Mononuclear cell (primary cell): ENCODE measurements around the gene NCEH1. TPM values are rescaled to one million over a fixed set of nuclear protein-coding genes. Genes with fewer than 3 reads are reported as not detected.

Source experiments
- H3K27me3 ChIP-seq: 2 replicates; pipeline ENCODE4 v1.6.0; 2011; ENCODE audit warnings: low read length, control low read depth; ENCODE audit not compliant: insufficient read depth
- H3K4me1 ChIP-seq: 2 replicates; pipeline ENCODE4 v1.5.1; 2011; ENCODE audit warnings: mild to moderate bottlenecking, low read length, control low read depth; ENCODE audit not compliant: insufficient read depth
- H3K4me3 ChIP-seq: 2 replicates; pipeline ENCODE4 v1.5.1; 2011; ENCODE audit warnings: mild to moderate bottlenecking, low read length, moderate library complexity
- H3K9me3 ChIP-seq: 2 replicates; pipeline ENCODE4 v1.5.1; 2011; ENCODE audit warnings: low read depth, mild to moderate bottlenecking, control low read depth, low read length
- total RNA-seq: library from RNA; depleted of rRNA; stranded (reverse); fragments of >200 nt; gene quantifications from one replicate; pipeline ENCODE4 v1.2.3, GENCODE V29; 2012

The NCEH1 gene
- total RNA-seq, 1 donor = 2.3 TPM

DNA sequence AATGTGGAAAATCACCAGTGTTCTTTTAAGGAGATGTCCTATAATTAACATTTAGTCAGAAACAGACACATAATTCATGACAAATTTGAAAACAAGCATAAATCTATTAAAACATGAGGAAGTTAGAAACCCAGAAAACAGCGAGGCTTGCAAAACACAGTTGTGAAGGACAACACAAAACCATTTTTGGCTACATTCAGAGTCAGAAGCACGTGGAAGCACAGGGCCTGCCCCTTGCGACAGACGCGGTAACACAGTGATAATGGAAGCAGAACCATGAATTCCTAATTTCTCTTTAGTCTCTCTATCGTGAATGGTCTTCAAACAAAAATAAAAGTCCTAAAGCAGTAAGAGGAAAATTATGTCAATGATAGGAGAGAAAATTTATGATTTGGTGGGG, 12.2 kb downstream of the NCEH1 start:
- Histone ChIP-seq H3K27me3 (no peaks in the 10 kb centered on the region), H3K4me1 (peaks cover 28% of the 10 kb centered on the region), H3K4me3 (no peak overlapping the region), H3K9me3 (no peaks in the 10 kb centered on the region)

DNA sequence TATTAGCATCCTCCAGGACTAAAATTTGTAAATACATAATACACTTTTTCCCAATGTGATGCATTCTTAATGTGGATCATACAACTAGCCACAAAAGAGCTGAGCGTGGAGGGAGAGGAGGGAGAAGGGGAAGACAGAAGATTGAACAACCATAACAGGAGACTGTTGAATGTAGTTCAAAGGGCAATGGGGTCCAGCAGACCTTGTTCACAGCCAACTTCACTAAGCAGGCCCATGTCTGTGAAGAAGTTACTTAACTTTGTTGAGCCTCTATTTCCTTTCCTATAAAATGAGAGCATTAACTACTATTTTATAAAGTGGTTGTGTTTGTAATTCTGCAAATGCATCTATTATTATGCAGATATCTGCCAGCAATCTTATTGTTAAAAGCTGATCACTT, 13.3 kb downstream of the NCEH1 start:
- Histone ChIP-seq H3K9me3 (no peaks in the 10 kb centered on the region), H3K4me1 (peaks cover 37% of the 10 kb centered on the region), H3K4me3 (no peak overlapping the region), H3K27me3 (no peaks in the 10 kb centered on the region)

DNA sequence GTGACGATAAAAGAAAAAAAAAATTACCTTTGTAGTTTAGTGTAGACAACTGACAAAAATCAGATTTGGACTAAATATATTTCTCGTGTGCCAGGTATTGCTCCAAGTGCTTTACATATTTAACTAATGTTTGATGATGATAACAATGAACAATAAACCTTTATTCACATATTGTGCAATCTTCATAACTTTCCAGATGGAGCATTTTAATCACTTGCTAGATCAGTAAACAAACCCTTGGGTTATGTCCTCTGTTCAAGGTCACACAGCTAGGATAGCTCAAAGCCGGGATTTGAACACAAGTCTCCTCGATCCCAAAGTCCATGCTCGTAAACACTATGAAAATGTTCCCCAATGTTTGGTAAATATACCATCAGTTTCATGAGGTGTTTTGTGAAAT, 14.5 kb downstream of the NCEH1 start:
- H3K4me3 ChIP-seq = no peak overlapping the region
- no peaks in the 10 kb centered on the region for H3K27me3 ChIP-seq
- H3K4me1 ChIP-seq = peaks cover 42% of the 10 kb centered on the region
- no peaks in the 10 kb centered on the region for H3K9me3 ChIP-seq

DNA sequence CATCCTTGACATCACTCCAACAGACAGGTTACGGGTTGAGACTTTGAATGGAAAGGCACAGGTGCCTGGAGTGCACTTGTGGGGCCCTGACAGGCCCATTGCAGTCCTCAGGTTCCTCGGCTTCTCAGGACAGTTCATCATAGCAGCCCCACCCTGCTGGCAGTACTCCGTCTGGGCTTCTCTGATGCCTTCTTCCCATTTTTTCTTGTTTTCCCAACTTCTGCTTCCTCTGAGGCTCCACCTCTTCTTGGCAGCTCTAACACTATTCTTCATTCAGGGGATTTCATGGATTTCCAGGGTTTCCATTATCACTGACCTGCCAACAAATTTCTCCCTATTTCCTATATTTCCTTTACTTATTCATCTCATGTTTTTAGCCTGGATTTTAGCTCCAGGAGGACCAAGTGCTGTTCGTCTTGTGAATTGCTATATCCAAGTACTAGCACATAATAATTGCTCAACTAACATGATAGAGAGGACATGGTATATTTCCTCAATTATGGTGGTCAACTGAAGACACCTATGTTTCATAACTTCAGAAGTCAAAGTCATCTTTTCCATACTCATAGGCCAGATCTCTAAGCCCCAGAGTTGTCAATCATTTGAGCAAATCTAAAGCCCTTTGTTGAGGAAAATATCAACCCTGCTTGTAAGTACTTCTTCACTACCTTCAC, 16.2 kb downstream of the NCEH1 start:
- no peaks in the 10 kb centered on the region for H3K9me3 ChIP-seq

DNA sequence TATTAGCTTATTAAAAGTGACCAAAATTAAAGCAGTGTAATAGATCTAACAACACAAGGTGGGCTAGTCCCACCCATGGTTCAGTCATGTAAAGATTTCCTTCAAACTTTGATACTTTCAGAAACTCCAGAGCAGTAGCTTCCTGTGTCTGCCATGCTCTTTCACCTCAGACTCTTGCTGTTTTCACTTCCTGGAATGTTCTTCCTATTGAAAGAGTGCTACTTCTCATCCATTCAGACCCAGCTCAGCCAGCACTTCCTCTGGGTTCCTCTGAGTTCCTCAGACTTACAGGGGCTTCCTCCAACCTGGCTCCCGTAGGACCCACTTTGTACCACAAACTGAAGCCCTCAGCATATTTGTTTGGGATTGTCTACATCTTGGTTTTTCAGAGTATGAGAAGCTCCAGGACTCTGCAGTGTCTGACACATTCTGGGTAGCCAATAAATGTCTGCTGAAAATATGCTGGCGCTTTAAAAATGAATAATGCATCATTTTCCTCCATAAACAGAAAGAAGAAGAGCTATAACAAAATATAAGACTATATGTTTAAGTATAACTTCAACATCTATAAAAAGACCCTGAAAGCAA, 18.0 kb downstream of the NCEH1 start:
- Histone ChIP-seq H3K9me3 (no peaks in the 10 kb centered on the region), H3K4me1 (peaks cover 24% of the 10 kb centered on the region), H3K27me3 (no peaks in the 10 kb centered on the region), H3K4me3 (no peak overlapping the region)

More for the DNA sequence above, 16.2 kb downstream of the NCEH1 start:
- no peak overlapping the region for H3K4me3 ChIP-seq
- peaks cover 41% of the 10 kb centered on the region for H3K4me1 ChIP-seq
- H3K27me3 ChIP-seq = no peaks in the 10 kb centered on the region

DNA sequence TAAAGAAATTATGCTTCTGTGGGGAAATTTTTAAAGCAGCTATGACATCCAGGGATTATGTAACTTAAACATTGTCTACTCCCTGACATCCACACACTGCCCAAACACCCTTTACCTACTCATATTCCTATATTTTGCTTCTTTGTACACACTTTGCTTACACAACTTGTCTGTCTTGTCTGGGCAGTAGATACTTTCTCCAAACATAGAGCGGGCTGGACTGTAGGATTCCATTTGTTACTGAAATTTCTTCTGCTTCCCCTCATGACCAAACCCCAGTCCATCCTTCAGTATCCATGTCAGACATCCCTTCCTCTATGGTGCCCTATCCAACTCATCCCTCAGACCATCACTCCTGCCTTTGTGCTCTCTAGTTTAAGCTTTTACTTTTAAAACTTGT, 19.9 kb downstream of the NCEH1 start:
- Histone ChIP-seq H3K4me3 (no peak overlapping the region), H3K9me3 (no peaks in the 10 kb centered on the region), H3K27me3 (no peaks in the 10 kb centered on the region), H3K4me1 (peaks cover 24% of the 10 kb centered on the region)

DNA sequence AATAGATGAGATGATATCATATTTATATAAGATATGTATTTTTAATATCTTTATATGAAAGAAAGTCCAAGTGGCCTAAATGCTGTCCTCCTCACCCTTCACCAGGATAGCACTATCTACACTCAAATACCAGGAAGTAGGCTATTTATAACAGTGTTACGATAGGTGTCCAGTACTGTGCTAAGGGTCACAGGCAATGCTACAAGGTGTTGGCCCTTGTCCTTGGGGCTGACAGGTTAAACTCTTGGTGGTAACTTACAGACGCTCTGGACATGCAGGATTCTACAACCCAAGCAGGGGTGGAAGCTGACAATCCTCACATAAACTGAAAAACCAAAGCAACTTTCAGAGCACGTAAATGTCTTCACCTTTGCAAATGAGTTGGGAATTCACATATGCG, 22.3 kb downstream of the NCEH1 start:
- no peaks in the 10 kb centered on the region for H3K27me3 ChIP-seq
- no peak overlapping the region for H3K4me3 ChIP-seq
- H3K4me1 ChIP-seq = peaks cover 14% of the 10 kb centered on the region
- no peaks in the 10 kb centered on the region for H3K9me3 ChIP-seq

DNA sequence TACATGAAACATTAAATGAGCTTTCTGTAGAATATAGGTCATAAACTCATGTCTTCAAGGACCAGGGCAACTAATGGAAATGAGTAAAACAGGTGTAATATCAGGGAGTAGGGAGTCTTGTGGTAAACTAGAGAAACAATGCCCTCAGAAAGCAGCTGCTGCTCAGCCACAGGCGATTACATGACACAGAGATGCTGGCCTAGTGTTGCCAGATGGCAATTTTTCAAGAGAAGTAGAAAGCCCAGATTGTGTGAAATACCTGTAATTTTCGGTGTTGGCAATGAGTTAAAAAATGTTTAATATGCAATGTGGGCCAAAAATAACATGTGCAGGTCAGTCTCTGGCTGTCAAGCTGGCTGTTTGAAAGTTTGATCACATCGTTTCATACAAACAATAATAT, 23.4 kb downstream of the NCEH1 start:
- Histone ChIP-seq H3K4me3 (no peak overlapping the region), H3K27me3 (no peaks in the 10 kb centered on the region), H3K9me3 (no peaks in the 10 kb centered on the region), H3K4me1 (peaks cover 4% of the 10 kb centered on the region)

DNA sequence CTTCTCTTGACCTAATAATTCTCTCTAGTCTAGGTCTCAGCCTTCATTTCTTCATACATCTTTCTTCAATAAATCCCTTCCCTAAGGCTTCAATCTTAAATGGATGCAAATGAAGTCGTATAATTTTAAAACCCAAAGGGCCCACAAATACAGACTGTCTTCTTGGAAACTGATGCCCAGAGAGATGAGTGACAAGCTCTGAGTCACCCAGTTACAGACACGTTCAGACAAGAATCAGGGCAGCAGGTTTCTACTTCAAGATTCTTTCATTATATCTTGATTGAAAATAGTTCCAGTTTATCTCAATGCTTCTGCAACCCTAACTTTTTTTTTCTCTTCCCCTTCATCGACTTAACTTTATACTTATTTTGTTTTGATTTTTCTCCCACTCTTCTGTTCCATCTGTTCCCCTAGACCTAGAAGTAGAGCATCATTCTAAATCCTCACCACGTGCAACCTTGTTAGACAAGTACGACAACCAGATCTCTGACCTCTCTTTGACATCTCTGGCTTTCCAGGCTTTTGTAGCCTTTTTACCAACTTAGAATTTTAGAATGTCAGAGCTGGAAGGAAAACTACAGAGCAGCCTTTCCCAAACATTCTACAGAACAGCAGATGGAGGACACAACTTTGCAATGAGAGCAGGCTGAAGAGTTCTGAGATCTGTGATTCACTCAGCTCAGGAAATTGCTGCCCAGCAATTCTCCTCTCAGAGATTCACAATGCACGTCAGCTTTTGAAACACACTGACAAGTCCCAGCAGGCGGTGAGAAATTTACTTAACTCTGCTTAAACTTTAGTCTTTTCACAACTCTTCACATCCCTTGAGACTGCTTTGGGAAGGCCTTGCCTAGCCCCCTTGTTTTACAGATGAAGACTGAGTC, 25.3 kb downstream of the NCEH1 start:
- no peak overlapping the region for H3K4me3 ChIP-seq
- H3K9me3 ChIP-seq = no peaks in the 10 kb centered on the region
- H3K27me3 ChIP-seq = no peaks in the 10 kb centered on the region
- no peaks in the 10 kb centered on the region for H3K4me1 ChIP-seq

DNA sequence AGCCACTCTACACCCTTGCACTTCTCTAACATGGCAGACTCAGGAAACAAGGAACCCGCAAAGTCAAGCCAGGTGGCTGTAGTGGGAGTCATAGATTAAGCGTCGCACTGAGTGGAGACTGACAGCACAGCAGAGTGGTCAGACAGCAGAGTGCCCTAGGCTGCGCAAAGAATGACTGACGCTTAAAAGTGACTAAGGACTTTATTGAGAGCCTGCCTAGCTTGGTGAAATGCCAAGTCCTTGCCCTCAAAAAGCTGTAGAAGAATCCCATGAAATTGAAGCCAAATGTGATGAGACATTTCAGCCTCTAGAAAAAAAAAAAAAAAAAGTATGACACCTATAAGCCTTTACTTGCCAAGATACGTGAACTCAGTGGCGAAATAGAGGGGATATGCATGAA, 30.2 kb downstream of the NCEH1 start:
- H3K4me1 ChIP-seq = peaks cover 22% of the 10 kb centered on the region
- H3K4me3 ChIP-seq = no peak overlapping the region
- H3K27me3 ChIP-seq = no peaks in the 10 kb centered on the region
- no peaks in the 10 kb centered on the region for H3K9me3 ChIP-seq

DNA sequence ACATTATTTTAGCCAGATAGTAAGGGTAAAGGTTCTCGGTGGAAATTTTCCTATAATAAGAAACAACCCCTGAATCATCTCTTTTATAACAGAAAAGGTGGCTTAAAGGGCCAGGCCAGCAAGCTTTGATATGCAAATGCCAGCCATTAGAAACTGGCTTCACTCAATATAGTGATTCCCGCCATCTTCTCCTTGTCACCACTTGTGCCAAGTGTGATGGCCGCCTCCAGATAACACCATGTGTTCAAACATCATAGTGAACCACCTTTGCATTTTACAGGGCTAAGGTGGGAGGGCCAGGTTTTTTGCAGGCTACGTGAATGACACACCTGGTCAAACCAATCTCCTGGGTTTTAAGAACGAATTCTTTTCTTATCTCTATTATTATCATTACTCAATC, 31.3 kb downstream of the NCEH1 start:
- no peaks in the 10 kb centered on the region for H3K9me3 ChIP-seq
- H3K4me1 ChIP-seq = peaks cover 24% of the 10 kb centered on the region
- H3K4me3 ChIP-seq = no peak overlapping the region
- H3K27me3 ChIP-seq = no peaks in the 10 kb centered on the region

DNA sequence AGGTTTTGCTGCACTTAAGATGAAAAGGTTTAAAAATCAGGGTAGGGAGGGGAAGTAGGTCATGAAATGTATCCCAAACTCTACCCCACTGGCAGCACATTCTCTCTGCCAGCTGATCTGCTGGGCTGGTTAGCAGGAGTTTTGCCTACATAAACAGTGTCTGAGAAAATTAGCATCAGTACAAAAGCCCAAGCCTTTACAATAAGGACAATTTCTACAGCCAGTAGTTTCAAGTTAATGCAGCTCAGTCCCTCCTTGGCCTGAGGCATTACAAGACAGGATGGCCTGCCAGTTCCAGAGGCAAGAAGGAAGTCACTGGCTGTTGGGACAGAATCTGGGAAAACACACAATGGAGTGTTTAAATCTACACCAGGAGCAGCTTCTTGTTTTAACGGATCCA, 32.8 kb downstream of the NCEH1 start:
- no peak overlapping the region for H3K4me3 ChIP-seq
- no peaks in the 10 kb centered on the region for H3K27me3 ChIP-seq
- H3K9me3 ChIP-seq = no peaks in the 10 kb centered on the region
- H3K4me1 ChIP-seq = peaks cover 31% of the 10 kb centered on the region

DNA sequence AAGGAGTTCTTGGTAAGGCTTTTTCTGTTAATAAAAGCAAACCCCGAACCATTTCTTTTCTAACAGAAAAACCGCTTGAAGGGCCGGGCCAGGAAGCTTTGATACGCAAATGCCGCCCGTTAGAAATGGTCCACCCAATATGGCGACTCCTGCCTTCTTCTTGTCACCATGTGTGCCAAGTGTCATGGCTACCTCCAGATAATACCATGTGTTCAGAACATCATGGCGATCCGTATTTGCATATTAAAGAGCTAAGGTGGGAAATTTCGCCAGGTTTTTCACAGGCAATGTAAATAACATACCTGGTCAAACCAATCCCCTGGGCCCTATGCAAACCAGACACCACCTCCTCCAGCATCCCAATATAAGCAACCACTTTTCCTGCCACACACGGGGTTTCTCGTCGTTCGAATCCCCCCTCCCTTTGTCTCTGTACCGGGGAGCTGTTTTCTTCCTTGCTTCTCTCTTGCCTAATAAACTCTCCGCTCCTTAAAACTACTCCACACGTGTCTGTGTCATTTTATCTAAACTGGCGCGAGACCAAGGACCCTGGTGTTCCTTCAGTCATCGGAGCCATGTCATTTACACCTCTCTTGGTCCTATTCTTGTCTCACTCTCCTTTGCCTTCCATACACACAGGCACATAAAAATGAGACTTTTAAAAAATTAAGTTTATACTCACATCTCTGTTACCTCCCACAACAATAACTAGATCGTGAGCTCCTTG, 34.5 kb downstream of the NCEH1 start:
- H3K4me1 ChIP-seq = peaks cover 32% of the 10 kb centered on the region
- H3K9me3 ChIP-seq = no peaks in the 10 kb centered on the region
- no peaks in the 10 kb centered on the region for H3K27me3 ChIP-seq
- no peak overlapping the region for H3K4me3 ChIP-seq

DNA sequence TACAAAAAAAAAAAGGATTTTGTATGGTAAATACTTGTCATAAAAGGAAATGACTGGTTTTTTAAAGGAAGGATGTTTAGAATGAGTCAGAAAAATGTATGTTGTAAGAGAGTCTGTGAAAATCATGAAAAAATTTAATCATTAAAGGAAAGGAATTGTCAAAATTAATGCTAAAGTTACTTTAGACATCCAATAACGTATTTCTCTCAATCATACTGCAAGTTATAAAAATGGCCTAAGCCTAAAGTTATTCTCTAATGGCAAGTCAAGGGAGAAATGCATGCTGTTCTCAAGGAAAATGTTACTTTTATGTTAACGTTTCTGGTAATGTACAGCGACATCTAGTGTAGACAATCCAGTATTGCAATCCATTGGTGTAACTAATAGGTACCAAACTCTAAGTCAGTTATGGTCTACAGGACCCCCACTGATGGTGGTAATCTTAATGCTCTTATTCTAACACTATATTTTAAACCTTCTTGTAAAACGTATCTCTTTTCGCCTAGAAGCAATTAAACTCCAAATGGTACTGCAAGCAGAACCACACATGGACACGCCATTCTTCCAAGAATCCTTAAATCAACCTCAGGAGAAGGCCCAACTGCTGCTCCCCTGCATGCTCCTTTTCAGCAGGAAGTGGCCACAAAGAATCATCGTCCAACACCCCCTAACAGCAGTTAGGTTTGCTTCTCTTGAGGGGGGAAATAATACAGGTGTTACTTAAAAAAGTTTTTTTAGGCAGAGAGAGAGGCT, 35.2 kb downstream of the NCEH1 start:
- Histone ChIP-seq H3K27me3 (no peaks in the 10 kb centered on the region), H3K4me3 (no peak overlapping the region), H3K4me1 (peaks cover 32% of the 10 kb centered on the region), H3K9me3 (no peaks in the 10 kb centered on the region)
